ENCODE measurements around the gene NAA30. TPM values are rescaled to one million over a fixed set of nuclear protein-coding genes. Genes with fewer than 3 reads are reported as not detected.

The NAA30 gene
- total RNA-seq, 1 donor from 2014 or later, result 15.1 TPM

DNA sequence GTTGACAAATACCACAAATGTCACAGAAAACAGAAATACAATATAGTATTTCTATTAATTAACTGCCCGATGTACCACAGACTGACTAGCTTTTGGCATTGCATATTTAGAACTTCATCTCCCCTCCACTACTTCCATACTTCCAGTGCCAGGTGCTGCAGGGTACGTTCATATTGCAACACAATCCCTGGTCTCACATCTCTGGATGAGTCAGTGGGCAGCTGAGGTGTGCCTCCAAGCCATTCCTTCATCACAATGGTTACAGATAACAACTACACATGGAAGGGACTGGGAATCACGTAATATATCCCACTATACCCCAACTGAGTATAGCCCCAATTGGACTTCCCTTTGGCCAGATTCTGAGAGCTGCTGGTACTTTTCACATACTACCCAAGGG lies 72.2 kb downstream of the NAA30 start:
- Mint-ChIP-seq H3K27ac (ENCODE audit: unreplicated experiment) (no peak overlapping the region), H3K27me3 (ENCODE audit: unreplicated experiment) (peaks cover 3% of the 10 kb centered on the region), H3K36me3 (ENCODE audit: unreplicated experiment) (no peaks in the 10 kb centered on the region), H3K9me3 (ENCODE audit: unreplicated experiment) (peaks cover 4% of the 10 kb centered on the region), H3K4me1 (ENCODE audit: unreplicated experiment) (no peaks in the 10 kb centered on the region), H3K4me3 (ENCODE audit: unreplicated experiment) (no peak overlapping the region)
- TF ChIP-seq, protein P1, sequence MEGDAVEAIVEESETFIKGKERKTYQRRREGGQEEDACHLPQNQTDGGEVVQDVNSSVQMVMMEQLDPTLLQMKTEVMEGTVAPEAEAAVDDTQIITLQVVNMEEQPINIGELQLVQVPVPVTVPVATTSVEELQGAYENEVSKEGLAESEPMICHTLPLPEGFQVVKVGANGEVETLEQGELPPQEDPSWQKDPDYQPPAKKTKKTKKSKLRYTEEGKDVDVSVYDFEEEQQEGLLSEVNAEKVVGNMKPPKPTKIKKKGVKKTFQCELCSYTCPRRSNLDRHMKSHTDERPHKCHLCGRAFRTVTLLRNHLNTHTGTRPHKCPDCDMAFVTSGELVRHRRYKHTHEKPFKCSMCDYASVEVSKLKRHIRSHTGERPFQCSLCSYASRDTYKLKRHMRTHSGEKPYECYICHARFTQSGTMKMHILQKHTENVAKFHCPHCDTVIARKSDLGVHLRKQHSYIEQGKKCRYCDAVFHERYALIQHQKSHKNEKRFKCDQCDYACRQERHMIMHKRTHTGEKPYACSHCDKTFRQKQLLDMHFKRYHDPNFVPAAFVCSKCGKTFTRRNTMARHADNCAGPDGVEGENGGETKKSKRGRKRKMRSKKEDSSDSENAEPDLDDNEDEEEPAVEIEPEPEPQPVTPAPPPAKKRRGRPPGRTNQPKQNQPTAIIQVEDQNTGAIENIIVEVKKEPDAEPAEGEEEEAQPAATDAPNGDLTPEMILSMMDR (IDR thresholded peaks at IDR 0.05), result no peak
- no peak for DNase-seq (ENCODE audit: extremely low spot score, unreplicated experiment)

DNA sequence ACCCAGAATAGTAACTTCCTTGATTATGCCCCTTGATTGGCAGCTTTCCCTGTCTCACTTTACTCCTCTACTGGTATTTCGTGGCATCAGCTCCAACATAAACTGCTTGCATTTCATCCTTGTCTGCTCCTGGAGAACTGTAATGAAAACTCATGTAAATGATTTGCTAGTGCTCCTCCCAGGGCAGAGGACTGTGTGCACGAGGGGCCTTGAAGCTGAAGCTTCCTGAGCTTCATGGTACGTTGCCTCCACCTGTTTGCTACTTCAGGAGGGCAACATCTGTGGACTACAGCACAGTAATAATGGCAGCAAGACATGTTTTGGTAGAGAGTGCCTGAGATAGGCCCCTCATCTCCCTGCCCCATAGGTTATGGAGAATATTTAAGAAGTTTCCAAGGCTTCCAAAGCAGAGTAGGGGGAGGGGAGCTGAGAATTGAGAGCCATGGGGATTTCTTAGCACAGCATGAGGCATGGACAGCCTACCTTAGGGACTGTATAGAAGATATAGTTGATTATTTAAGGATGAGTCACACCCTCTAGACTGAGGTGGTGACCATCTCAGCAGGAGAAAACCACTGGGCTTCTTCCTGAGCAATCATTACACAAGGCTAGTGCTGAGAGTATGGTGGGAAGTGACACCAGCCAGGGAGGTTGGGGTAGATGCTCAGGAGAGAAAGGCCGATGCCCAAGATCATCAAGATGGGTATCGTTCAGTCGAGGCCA lies 73.8 kb downstream of the NAA30 start:
- no peak overlapping the region for H3K27ac Mint-ChIP-seq (ENCODE audit: unreplicated experiment)
- no peaks in the 10 kb centered on the region for H3K36me3 Mint-ChIP-seq (ENCODE audit: unreplicated experiment)
- H3K9me3 Mint-ChIP-seq (ENCODE audit: unreplicated experiment), result peaks cover 4% of the 10 kb centered on the region
- H3K27me3 Mint-ChIP-seq (ENCODE audit: unreplicated experiment), result peaks cover 2% of the 10 kb centered on the region
- H3K4me1 Mint-ChIP-seq (ENCODE audit: unreplicated experiment), result no peaks in the 10 kb centered on the region
- TF ChIP-seq, protein P1 (IDR thresholded peaks at IDR 0.05), result no peak
- no peak overlapping the region for H3K4me3 Mint-ChIP-seq (ENCODE audit: unreplicated experiment)
- DNase-seq (ENCODE audit: extremely low spot score, unreplicated experiment), result no peak

Other genes with a start within 250 kb of the NAA30 start
- 72.3 and 77.1 TPM in 2 replicates for gene EXOC5, start 121.7 kb upstream of the NAA30 start, total RNA-seq
- gene AP5M1, start 121.6 kb upstream of the NAA30 start, total RNA-seq, result 36.0 and 40.2 TPM in 2 replicates
- not detected in 2 replicates for gene CCDC198, start 103.3 kb downstream of the NAA30 start, total RNA-seq